CD14-positive monocyte (primary cell): Measurements from ENCODE around the gene TEX48. TPM values are rescaled to one million over a fixed set of nuclear protein-coding genes. Genes with fewer than 3 reads are reported as not detected.

ENCODE experiments used
- DNase-seq, 3 donors: peaks; one replicate each; pipeline ENCODE4 v3.0.0-alpha.2; 2011 to 2022
- H2AFZ ChIP-seq: 2 replicates; pipeline ENCODE4 v1.6.0; 2012; ENCODE audit warnings: mild to moderate bottlenecking, low read depth, low read length, inconsistent platforms; ENCODE audit not compliant: insufficient read depth, poor library complexity, severe bottlenecking
- H3K27ac ChIP-seq, 2 donors: 1 replicate in 1 of 2; 2 replicates in 1 of 2; pipeline ENCODE4 v1.5.1; 2012 to 2013; ENCODE audit warnings: low read length in 2 of 2, control low read depth in 1 of 2, inconsistent platforms in 1 of 2, low read depth in 1 of 2, mild to moderate bottlenecking in 1 of 2
- H3K27me3 ChIP-seq, 2 donors: one replicate each; pipeline versions ENCODE4 v1.6.0 to v1.6.1; 2011 to 2013; ENCODE audit warnings: low read length in 2 of 2; ENCODE audit not compliant: control insufficient read depth in 2 of 2, insufficient read depth in 2 of 2
- H3K36me3 ChIP-seq, 2 donors: replicated peaks in 1 of 2; 1 replicate in 1 of 2; 2 replicates in 1 of 2; pipeline versions ENCODE4 v1.5.1 to v1.6.1; 2012 to 2013; ENCODE audit warnings: low read length in 2 of 2, control low read depth in 1 of 2, inconsistent platforms in 1 of 2, mild to moderate bottlenecking in 1 of 2; ENCODE audit not compliant: insufficient read depth in 2 of 2, control insufficient read depth in 1 of 2
- H3K4me1 ChIP-seq, 2 donors: 1 replicate in 1 of 2; 2 replicates in 1 of 2; pipeline versions ENCODE4 v1.5.1 to v1.6.1; 2012 to 2013; ENCODE audit warnings: low read length in 2 of 2, control low read depth in 1 of 2, inconsistent platforms in 1 of 2, mild to moderate bottlenecking in 1 of 2, moderate library complexity in 1 of 2; ENCODE audit not compliant: insufficient read depth in 2 of 2, control insufficient read depth in 1 of 2
- H3K4me2 ChIP-seq: replicated peaks from 2 replicates; pipeline ENCODE3; 2012; ENCODE audit warnings: low read length, moderate library complexity, mild to moderate bottlenecking; ENCODE audit not compliant: poor library complexity, severe bottlenecking; ENCODE audit errors: extremely low read depth
- H3K4me3 ChIP-seq, 3 experiments: fragments of 200-600 bp in 1 of 3; sonication (generic) in 1 of 3; replicated peaks in 1 of 3; 1 replicate in 2 of 3; 2 replicates in 1 of 3; pipeline ENCODE4 v1.5.1; 2011 to 2013; ENCODE audit warnings: low read length in 3 of 3, mild to moderate bottlenecking in 3 of 3, control low read depth in 2 of 3, low read depth in 2 of 3, inconsistent platforms in 1 of 3, moderate library complexity in 1 of 3
- H3K79me2 ChIP-seq: 2 replicates; pipeline ENCODE4 v1.6.0; 2012; ENCODE audit warnings: mild to moderate bottlenecking, control low read depth, inconsistent platforms, low read length, moderate library complexity; ENCODE audit not compliant: insufficient read depth
- H3K9ac ChIP-seq: 2 replicates; pipeline ENCODE4 v1.6.0; 2017; ENCODE audit warnings: low read length, mild to moderate bottlenecking; ENCODE audit not compliant: insufficient read depth, poor library complexity, severe bottlenecking
- H3K9me3 ChIP-seq, 2 donors: replicated peaks in 1 of 2; 1 replicate in 1 of 2; 2 replicates in 1 of 2; pipeline versions ENCODE4 v1.5.1 to v1.6.1; 2012 to 2013; ENCODE audit warnings: low read length in 2 of 2, control low read depth in 1 of 2; ENCODE audit not compliant: control insufficient read depth in 1 of 2, insufficient read depth in 1 of 2
- H4K20me1 ChIP-seq: 2 replicates; pipeline ENCODE4 v1.6.0; 2012; ENCODE audit warnings: mild to moderate bottlenecking, low read length, control low read depth, moderate library complexity; ENCODE audit not compliant: insufficient read depth
- H3K27ac Mint-ChIP-seq, 7 donors: one replicate each; pipeline ENCODE4 v1.8.0; 2020; ENCODE audit warnings: mild to moderate bottlenecking in 7 of 7, mixed read lengths in 7 of 7, moderate library complexity in 6 of 7, inconsistent platforms in 2 of 7
- H3K27me3 Mint-ChIP-seq, 3 donors: one replicate each; pipeline ENCODE4 v1.8.0; 2021 to 2022; ENCODE audit warnings: low read depth in 3 of 3, mild to moderate bottlenecking in 3 of 3, mixed read lengths in 3 of 3, moderate library complexity in 3 of 3, inconsistent platforms in 1 of 3
- H3K36me3 Mint-ChIP-seq, 2 donors: one replicate each; pipeline ENCODE4 v1.8.0; 2020; ENCODE audit warnings: mixed read lengths in 2 of 2, inconsistent platforms in 1 of 2, mild to moderate bottlenecking in 1 of 2
- H3K4me1 Mint-ChIP-seq: one replicate; pipeline ENCODE4 v1.8.0; 2020; ENCODE audit warnings: mild to moderate bottlenecking, mixed read lengths
- H3K4me3 Mint-ChIP-seq, 2 donors: one replicate each; pipeline ENCODE4 v1.8.0; 2020; ENCODE audit warnings: mild to moderate bottlenecking in 2 of 2, mixed read lengths in 2 of 2, moderate library complexity in 1 of 2
- H3K9me3 Mint-ChIP-seq, 7 donors: one replicate each; pipeline ENCODE4 v1.8.0; 2020 to 2022; ENCODE audit warnings: mixed read lengths in 7 of 7, mild to moderate bottlenecking in 6 of 7, moderate library complexity in 6 of 7, inconsistent platforms in 2 of 7
- WGBS: methylation state at CpG from one replicate; pipeline ENCODE4 v1.1.5; 2013; ENCODE audit warnings: missing lambda C conversion rate; ENCODE audit not compliant: insufficient coverage; 5-methylcytosine and 5-hydroxymethylcytosine counted together
- intact Hi-C, 2 donors: fragments of 100-400 bp; cut with micrococcal nuclease; formaldehyde crosslinking; loops; one replicate each; pipeline versions ENCODE4 v1.15.0 to v1.15.1; 2023
- polyA plus RNA-seq, 3 donors: library from polyadenylated mRNA; depleted of rRNA in 1 of 3; unstranded in 2 of 3; stranded (reverse) in 1 of 3; fragments of 300-500 nt in 2 of 3; fragments of >200 nt in 1 of 3; fragmentation: Illumina TruSeq in 2 of 3; gene quantifications; 1 replicate in 2 of 3; 2 replicates in 1 of 3; pipeline ENCODE4 v1.2.3, GENCODE V29; 2012 to 2021
- TF ChIP-seq, protein P1 (sequence below): fragments of 200-600 bp; IDR thresholded peaks from one replicate; pipeline ENCODE4 v1.8.0; 2022; ENCODE audit warnings: antibody characterized with exemption, mild to moderate bottlenecking

Gene TEX48
- polyA plus RNA-seq, 3 donors: not detected

DNA sequence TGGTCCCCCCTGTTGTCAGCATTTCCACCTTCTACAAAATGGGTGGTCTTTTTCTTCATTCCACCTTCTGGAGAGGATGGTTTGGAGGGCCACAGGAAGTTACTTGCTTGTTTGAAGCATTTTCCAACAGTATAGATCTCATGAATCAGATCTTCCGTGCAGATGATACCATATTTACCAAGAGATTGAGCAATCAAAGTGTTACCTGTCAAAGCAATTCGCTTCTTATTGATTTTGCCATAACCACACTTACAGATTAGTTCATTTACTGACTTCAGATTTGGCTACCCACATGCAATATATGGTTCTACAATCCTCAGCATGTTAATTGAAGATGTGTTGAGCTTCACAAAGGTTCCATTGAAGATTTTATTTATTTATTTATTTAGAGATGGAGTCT is 14.0 kb upstream of the TEX48 start:
- WGBS: no CpG with 5 or more reads among the region's 2 CpGs
- no peak overlapping the region for H3K27ac ChIP-seq
- no peaks in the 10 kb centered on the region for H3K36me3 ChIP-seq
- no peaks in the 10 kb centered on the region for H3K9me3 ChIP-seq
- intact Hi-C loops: no loop called here
- Mint-ChIP-seq H3K9me3 (peaks cover 0 to 2% (median 0%) of the 10 kb centered on the region in 7 donors), H3K27ac (no peak overlapping the region), H3K27me3 (peaks cover 0 to 4% (median under 1%) of the 10 kb centered on the region in 3 donors), H3K4me1 (peaks cover 10% of the 10 kb centered on the region), H3K4me3 (no peak overlapping the region), H3K36me3 (no peaks in the 10 kb centered on the region)
- H3K79me2 ChIP-seq: no peaks in the 10 kb centered on the region
- no peak overlapping the region for H3K4me2 ChIP-seq
- H3K27me3 ChIP-seq: no peaks in the 10 kb centered on the region
- H3K4me3 ChIP-seq: no peak overlapping the region
- no peaks in the 10 kb centered on the region for H3K4me1 ChIP-seq
- no peak overlapping the region for H2AFZ ChIP-seq
- no peaks in the 10 kb centered on the region for H4K20me1 ChIP-seq
- DNase-seq: no peak
- H3K9ac ChIP-seq: no peak overlapping the region
- TF ChIP-seq, protein P1, sequence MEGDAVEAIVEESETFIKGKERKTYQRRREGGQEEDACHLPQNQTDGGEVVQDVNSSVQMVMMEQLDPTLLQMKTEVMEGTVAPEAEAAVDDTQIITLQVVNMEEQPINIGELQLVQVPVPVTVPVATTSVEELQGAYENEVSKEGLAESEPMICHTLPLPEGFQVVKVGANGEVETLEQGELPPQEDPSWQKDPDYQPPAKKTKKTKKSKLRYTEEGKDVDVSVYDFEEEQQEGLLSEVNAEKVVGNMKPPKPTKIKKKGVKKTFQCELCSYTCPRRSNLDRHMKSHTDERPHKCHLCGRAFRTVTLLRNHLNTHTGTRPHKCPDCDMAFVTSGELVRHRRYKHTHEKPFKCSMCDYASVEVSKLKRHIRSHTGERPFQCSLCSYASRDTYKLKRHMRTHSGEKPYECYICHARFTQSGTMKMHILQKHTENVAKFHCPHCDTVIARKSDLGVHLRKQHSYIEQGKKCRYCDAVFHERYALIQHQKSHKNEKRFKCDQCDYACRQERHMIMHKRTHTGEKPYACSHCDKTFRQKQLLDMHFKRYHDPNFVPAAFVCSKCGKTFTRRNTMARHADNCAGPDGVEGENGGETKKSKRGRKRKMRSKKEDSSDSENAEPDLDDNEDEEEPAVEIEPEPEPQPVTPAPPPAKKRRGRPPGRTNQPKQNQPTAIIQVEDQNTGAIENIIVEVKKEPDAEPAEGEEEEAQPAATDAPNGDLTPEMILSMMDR: no peak

- H3K9me3 Mint-ChIP-seq: peaks cover 0 to 2% (median 0%) of the 10 kb centered on the region in 7 donors
- Histone ChIP-seq H3K79me2 (no peaks in the 10 kb centered on the region), H3K9me3 (no peaks in the 10 kb centered on the region), H3K9ac (no peak overlapping the region), H4K20me1 (no peaks in the 10 kb centered on the region), H3K4me3 (no peak overlapping the region), H3K27me3 (no peaks in the 10 kb centered on the region), H3K36me3 (no peaks in the 10 kb centered on the region), H3K27ac (no peak overlapping the region), H3K4me2 (no peak overlapping the region), H2AFZ (no peak overlapping the region), H3K4me1 (no peaks in the 10 kb centered on the region)
- TF ChIP-seq, protein P1: no peak
- no peak for DNase-seq
- intact Hi-C loops: no loop called here
- H3K4me3 Mint-ChIP-seq: no peak overlapping the region
- no peak overlapping the region for H3K27ac Mint-ChIP-seq
- H3K36me3 Mint-ChIP-seq: no peaks in the 10 kb centered on the region
- H3K4me1 Mint-ChIP-seq: peaks cover 11% of the 10 kb centered on the region
- peaks cover 0 to 4% (median 2%) of the 10 kb centered on the region in 3 donors for H3K27me3 Mint-ChIP-seq
- 87% methylated on average over 3 of the region's 6 CpGs for WGBS
These were observed 12.8 kb upstream of the TEX48 start for GRCh38 chr9:114694719-114695269.
